NCI-H1694 treated with DMSO at 0.1 percent for 48 hours (cell line): ENCODE results near the gene ARMC8.
A peak's percentile ranks its signal among the peaks of the same experiment; 100 is the strongest.
"Not testable (repeated sequence)": the region's sequence is repeated elsewhere in the genome, so short reads cannot be mapped to it uniquely, and the experiment has no call there.

Experiments
- DNase-seq: peaks from one replicate; lab custom pipeline; 2025; lab: John Stamatoyannopoulos, UW

ARMC8 gene, protein sequence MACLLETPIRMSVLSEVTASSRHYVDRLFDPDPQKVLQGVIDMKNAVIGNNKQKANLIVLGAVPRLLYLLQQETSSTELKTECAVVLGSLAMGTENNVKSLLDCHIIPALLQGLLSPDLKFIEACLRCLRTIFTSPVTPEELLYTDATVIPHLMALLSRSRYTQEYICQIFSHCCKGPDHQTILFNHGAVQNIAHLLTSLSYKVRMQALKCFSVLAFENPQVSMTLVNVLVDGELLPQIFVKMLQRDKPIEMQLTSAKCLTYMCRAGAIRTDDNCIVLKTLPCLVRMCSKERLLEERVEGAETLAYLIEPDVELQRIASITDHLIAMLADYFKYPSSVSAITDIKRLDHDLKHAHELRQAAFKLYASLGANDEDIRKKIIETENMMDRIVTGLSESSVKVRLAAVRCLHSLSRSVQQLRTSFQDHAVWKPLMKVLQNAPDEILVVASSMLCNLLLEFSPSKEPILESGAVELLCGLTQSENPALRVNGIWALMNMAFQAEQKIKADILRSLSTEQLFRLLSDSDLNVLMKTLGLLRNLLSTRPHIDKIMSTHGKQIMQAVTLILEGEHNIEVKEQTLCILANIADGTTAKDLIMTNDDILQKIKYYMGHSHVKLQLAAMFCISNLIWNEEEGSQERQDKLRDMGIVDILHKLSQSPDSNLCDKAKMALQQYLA

DNA sequence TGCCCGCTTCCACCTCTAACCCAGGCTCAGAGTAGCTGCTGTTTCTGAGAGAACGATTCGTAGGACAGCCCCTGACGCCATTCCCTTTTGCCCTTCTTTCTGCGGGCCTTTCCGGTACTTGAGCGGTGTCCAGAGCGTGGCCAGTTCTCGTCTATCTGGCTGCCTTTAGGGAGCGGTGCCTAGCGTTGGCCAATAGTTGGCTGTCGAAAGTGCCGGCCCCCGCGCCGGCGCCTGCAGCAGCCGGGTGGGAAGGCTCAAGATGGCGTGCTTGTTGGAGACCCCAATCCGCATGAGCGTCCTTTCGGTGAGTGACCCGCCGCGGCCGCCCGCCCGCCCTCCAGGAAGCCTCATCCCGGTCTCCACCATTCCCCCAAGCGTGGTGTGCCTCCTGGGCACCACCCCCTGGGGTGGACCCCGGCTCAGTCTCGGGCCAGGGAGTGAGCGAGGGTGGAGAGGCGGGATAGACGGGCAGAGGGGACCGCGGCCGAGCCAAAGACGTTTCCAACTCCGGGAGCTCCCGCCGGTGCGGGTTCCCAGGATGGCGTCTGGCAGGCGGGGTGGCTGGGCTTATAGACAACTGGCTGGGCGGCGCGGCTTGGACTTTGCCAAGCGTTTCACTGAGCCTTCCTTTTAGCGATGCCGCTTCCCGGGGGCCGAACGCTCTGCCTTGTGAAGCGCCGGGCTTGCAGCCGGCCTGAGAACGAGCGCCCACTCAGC lies at the start of gene ARMC8:
Gene ARMC8, plus strand, starts transcription at position 6 of the 717 bp plus-strand sequence. Its CDS starts 254 bp downstream, at position 260.
- peak; percentile 87 for DNase-seq

DNA sequence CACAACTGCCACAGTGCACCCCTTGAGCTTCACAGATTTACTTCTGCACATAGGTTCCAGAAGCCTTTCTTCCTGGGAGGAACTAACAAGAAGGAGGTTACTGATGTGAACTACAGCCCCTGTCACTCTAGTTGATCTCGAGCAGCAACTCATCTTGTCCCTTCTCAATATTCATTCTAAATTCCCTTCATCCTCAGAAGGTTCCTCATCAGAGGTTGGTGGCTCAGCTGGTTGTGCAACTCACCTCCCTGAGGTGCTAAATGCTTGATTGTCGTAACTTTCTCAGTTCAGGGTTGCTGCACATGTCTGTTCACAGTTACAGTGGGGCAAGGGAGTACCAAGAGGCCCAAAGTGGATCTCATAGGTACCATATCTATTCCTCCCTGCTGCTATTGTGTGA lies 49.2 kb upstream of the ARMC8 start:
- no peak for DNase-seq

DNA sequence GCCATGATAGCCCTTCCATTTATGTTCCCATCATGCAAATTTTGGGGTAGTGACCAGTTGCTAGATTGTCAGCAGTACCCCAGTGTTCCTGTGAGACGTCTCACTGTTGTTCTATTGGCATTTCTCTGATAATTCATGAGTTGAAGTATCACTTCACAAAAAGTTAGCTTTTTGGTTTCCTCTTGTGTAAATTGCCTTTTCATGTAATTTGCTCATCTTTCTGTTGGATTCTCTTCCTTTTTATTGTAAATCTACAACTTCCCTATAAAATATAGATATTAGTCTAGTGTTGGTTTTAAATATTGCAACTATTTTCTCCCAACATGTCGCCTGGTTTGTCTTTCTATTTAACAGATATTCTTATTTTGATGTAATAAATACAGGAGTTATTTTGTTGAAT lies 47.4 kb upstream of the ARMC8 start:
- DNase-seq: no peak

DNA sequence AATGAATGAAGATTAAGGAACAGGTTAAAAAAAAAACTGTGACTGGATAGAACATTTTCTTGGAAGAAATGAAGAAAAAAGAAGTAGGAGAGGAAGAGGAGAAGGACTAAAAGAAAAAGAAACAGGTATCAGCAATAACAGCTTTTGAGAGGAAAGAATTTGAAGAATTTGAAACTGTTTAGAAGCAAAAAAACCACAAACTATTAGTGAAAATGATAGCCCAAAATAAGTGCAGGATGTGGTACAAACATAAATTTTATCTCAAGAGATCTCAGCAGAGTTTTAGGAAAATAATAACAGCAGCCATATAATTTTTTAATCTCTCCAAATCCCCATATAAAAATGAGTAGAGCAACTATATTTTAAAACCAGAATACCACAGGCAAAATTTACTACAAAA lies 46.2 kb upstream of the ARMC8 start:
- DNase-seq: no peak

DNA sequence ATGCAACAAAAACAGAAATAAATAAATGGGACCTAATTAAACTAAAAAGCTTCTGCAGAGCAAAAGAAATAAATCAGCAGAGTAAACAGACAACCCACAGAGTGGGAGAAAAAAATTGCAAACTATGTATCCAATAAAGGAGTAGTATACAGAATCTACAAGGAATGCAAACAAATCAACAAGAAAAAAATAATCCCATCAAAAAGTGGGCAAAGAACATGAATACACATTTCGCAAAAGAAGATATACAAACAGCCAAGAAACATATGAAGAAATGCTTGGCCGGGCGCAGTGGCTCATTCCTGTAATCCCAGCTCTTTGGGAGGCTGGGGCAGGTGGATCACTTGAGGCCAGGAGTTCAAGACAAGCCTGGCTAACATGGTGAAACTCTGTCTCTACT lies 44.9 kb upstream of the ARMC8 start:
- DNase-seq: not testable (repeated sequence)

DNA sequence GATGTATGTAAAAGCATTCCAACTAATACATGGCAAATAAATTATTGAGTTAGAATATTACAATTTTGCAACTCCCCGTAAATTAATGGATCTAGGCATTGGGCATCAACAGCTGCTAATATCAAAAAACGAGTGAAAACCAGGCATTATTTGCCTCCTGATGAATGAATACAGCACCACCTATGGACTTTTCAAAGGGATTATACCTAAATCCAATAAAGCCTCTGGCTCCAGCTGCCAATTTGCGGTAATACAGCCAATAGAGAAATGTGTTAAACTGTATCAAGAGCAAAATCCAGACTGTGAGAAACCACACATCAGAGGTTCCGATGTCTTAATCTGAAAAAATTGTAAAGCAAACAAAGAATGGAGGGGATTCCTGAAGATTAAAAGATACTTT lies 38.6 kb upstream of the ARMC8 start:
- DNase-seq: no peak

DNA sequence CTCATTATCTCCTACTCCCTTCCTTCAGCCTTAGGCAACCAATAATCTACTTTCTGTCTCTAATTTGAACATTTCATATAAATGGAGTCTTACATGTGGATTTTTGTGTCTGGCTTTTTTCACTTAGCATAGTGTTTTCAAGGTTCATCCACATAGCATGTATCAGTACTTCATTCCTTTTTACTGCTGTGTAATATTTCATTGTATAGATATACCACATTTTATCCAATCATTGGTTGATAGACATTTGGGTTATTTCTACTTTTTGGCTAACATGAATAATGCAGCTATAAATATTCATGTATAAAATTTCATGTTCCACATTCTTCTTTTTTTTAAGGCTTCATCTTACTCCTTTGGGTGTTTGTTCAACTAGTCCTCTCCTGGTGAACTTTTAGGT lies 32.6 kb upstream of the ARMC8 start:
- no peak for DNase-seq

DNA sequence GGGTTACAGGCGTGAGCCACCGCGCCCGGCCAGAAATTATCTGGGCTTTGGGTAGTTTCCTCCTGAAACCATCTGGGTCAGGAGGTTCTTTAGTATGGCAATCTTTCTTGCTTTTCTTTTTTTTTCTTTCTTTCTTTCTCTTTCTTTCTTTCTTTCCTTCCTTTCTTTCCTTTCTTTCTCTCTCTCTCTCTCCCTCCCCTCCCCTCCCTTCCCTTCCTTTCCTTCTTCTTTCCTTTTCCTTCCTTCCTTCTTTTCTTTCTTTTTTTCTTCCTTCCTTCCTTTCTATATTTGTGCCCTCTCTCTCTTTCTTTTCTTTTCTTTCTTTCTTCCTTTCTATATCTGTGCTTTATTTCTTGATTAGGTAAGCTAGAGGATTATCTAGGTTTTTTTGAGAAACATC lies 29.4 kb upstream of the ARMC8 start:
- no peak for DNase-seq

DNA sequence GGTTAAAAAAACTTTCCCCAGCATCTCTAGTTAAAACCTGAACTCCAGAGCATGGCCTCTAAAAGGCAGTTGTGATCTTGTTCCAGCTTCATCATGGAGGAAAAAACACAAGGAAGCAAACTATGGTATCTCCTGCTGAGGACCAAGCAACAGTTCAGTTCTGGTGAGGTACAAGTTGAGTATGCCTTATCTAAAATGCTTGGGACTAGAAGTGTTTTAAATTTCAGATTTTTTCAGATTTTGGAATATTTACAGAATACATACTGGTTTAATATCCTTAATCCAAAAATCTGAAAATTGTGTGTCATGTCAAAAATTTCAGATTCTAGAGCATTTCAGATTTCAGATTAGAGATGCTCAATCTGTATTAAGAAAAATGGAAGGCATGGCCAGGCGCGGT lies 22.0 kb upstream of the ARMC8 start:
- no peak for DNase-seq

DNA sequence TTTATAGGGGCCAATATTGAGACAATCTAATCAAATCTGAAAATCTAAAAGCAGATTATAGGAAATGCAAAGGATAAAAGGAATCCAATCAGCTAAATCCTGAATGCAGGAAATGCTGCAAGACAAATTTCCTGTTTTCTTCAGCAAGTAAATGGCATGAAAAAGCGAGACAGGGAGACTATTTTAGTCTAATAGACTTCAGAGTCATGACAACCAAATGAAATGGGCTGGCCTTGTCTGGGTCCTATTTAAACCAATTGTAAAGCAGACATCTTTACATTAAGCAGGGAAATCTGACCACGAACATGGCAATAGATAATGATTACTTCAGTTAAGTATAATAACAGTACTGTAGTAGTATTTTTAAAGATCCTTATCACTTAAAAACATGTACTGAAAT lies 14.5 kb upstream of the ARMC8 start:
- no peak for DNase-seq

DNA sequence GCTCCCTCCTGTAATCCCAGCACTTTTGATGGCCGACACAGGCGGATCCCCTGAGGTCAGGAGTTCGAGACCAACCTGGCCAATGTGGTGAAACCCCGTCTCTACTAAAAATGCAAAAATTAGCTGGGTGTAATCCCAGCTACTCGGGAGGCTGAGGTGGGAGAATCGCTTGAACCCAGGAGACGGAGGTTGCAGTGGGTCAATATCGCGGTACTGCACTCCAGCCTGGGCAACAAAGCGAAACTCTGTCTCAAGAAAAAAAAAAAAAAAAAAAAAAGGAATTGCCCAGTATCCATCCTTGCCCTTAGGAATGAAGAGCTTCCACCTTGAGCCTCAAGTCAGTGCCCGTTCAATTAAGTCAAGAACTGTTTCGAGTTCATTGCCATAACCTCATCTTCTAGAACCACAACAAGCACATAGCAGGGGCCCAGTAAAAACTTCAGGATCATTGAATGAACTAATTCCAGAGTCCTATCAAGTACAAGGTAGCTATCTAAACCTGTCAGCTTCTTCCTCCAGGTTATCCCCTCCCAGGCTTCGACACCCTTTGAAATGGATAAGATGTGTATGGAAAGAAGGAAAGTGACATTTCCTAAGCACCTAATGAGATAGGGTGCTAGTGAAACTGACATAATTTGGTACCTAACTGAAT lies 13.2 kb upstream of the ARMC8 start:
- DNase-seq: no peak

DNA sequence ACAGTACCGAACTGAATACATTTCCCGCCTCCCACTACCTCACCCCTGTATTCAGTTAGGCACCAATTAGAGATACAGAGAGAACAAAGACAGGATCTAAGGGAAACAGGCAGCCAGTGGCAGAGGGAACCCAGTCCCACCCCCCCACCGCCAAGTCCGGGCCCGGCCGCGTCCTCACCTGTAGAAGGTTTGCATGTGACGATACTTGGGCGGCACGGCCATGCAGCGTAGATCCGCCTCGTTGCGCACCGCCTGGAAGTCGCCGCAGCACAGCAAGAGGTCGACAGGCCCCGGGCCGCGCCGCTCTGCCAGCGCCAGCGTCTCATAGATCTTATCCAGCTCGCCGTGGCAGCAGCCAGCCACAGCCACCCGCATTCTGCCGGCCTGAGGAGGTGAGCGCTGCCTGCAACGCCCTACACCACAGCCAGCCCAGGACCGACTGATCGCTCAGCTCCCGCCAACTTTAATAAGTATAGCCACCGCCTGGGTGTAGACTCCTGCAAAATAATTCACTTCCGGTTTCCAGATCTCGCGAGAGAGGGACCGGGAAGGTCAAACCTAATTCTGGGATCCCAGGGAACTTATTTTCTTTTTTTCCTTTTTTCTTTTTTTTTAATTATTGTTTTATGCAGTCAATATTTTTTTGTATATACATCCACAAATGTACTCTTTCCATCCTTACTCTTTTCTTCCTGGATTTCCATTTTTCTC lies 12.5 kb upstream of the ARMC8 start, which contains the start of gene DBR1:
Gene DBR1, minus strand, starts transcription at position 501 of the 711 bp plus-strand sequence. Its CDS starts 126 bp downstream, at position 375.
- peak; percentile 82 for DNase-seq

DNA sequence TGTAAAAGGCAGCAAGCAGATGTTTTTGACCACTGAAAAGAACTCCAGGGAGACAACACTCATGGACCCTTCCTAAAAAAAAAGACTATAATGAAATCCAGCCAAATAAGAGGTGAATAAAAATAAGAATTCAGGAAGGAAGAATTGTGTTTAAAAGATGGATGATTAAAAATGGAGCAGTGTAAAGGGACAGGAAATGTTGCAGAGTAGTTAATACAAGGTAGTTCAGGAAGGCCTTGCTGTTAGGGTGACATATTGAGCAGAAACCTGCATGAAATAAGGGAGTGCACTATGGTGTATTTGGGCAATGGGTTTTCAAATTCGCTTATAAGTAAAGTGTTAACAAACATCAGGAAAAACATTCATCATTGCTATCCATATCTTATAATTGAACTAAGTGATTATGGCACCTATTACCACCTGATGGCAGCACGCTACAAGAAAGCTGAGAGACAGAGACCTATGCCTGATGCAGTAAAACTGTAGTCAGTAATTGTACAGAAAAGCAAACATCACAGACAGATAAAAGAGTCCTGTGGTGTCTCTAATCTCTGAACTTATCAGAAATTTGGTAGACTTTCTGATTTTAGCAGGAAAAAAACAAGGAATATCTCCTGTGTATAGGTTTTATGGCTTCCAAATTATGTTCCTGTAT lies 6.6 kb upstream of the ARMC8 start:
- peak; percentile 73 for DNase-seq

DNA sequence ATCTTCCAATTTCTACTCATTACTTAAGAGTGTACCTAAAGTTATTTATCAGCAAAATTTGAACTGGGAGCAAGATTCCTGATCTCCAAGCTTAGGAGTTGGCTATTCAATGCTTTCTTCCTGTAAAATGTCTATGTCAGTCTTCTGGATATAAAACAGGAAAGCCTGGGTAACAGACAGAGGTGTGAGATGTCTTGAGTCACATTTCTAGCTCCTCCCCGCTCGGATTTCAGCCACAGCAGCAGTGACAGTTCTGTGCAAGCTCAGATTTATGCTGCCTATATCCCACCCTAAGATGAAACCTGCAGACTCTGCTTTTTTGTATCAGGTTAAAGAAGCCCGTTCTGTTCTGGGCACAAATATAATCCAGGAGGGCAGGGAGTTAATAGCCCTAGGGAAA lies 2.1 kb upstream of the ARMC8 start:
- DNase-seq: no peak

DNA sequence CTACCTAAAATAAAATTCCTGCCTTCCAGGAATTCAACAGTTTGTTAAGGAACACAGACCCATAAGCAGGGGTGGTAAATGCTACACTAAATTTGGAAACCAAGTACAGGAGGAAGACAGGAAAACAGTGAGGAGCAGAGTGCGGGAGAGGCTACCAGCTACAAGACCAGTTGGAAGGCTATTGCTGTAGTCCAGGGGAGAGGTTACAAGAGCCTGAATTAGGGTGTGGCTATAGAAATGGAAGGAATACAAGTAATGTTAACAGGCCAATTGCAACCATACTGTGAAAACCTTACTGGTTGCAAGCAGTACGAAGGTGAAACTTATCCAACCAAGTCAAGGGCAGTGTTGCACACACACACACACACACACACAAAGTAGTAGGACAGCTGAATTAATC lies 880 bp upstream of the ARMC8 start:
- DNase-seq: no peak

DNA sequence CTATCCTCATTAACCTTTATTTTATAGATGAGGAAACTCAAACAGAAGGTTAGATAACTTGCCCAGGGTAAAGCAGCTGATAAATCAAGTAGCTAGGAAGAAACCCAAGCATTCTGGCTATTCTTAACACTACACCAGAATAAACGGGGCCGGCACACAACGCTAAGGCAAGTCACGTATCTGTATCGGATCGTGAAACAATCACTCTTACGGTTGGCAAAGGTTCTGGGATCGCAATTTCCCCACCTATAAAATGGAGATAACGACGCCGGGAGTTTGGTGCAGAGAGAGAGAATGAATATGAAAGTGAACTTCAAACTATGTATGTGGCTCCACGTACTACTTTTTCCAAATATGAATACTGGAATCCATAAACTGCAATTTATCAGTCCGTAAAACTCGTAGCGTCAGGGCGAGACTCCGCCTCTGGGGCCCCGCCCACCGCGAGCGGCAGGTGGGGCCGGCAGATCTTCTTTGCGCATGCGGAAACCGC lies 252 bp upstream of the ARMC8 start:
- DNase-seq: no peak

DNA sequence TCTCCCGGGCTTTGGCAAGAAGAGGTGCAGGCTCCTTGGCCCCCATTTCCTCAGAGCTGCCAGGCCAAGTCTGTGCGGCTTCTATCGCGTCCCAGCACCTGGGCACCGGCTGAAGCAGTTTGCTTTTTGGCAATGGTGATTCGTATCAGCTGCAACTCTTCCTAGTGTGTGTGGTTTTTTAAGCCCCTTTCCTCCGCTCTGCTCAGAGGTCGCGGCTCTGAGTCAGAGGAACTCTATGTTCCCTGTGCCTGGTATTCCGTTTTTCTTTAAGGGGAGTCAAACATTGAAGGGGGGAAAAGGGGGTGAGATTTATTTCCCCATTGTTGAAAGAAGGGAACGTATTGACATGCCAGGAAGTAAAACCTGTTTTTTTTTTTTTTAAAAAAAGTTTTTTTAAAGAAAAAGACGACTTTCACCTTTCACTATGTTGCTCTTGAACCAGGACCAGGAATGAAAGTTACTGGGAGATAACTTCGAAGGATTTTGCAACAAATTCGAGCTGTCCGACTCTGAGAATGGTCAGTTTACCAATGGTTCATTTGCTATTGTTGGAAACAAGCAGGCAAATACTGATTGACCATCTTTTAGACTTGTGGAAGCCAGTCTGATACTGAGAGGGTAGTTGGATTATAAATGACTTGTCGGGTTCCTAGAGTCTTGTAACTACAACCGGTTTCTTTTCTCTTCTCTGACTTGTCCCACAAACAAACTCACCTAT lies 1.1 kb downstream of the ARMC8 start:
- DNase-seq: no peak

DNA sequence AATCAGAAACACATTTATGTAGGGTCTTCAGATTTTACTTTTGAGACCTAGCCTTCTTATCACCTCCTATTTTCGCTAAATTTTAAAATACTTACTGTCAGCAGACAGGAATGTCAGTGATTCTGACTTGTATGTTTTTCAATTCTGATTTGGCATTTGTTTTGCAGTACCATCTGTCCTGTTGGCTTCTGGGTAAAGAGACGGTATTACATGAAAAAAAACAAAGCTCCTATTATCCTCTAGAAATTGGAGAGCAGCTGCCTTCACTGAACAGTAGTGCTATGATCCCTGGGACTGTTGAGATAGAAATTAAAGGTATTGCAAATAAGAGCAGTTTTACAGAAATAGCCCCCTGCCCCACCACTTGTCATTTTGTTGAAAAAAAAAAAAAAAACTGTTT lies 8.4 kb downstream of the ARMC8 start:
- peak; percentile 91 for DNase-seq

DNA sequence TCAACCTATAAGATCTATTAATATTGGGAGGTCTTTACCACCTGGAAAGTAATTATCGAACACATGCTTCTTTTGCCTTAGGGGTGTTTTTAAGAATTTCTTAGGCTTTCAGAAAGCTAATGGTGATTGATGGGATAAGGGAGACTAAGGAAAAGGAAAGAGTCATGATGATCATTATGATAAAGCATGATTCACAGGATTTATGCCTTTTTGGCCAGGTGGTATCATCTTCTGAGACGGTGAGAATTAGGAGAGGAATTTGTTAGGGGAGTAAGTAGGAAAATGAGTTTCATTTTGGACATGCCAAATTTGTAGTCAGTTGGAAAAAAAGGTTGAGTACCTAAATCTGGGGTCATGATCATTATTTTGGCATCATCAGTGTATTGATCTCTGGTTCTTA lies 8.9 kb downstream of the ARMC8 start:
- DNase-seq: no peak

DNA sequence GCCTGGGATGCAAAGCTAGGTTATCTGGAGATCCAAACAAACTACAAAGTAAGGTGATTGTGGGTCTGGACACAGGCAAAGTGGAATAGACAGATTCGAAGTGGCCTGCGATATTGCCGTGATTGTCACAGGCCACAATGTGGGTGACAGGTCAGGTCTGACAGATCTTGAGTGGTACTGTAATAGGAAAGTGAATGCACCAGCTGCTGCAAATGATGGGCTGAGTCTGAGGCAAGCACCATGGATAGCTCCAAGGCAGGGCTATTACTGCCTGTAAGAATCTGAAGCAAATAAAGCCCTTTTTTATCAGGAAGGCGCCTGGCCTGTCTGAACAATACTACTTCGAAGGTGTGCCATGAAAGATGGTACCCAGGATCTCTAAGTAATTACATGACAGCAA lies 10.0 kb downstream of the ARMC8 start:
- no peak for DNase-seq
